ENCODE results near the gene ISL1.

Gene ISL1

GRCh38 chr5:51371052-51371451 is 12.2 kb upstream of the ISL1 start:
- no peak overlapping the region for H2BK5ac ChIP-seq (ENCODE audit: low read length)
- H2BK120ac ChIP-seq (ENCODE audit: low read depth, low read length) = no peak overlapping the region
- no peaks in the 10 kb centered on the region for H3K4me1 ChIP-seq (ENCODE audit: control insufficient read depth, low read depth, low read length)
- no peak overlapping the region for H4K8ac ChIP-seq (ENCODE audit: low read depth, low read length)
- no peak overlapping the region for H4K5ac ChIP-seq (ENCODE audit: low read length)
- H3K23ac ChIP-seq (ENCODE audit: low read length) = no peak overlapping the region
- H3K79me2 ChIP-seq (ENCODE audit: control insufficient read depth, insufficient read depth, low read length) = no peaks in the 10 kb centered on the region
- H3K36me3 ChIP-seq (ENCODE audit: control insufficient read depth, insufficient read depth, low read length) = no peaks in the 10 kb centered on the region
- DNase-seq = no peak
- H3K4ac ChIP-seq (ENCODE audit: low read depth, low read length) = no peak overlapping the region
- no peak overlapping the region for H3K56ac ChIP-seq (ENCODE audit: low read length)
- H2AK5ac ChIP-seq (ENCODE audit: low read length) = no peak overlapping the region
- no peaks in the 10 kb centered on the region for H3K79me1 ChIP-seq (ENCODE audit: low read length)
- H2BK15ac ChIP-seq (replicated peaks; ENCODE audit: low read depth) = no peak overlapping the region
- H3K9ac ChIP-seq (ENCODE audit: low read length) = no peak overlapping the region
- no peak overlapping the region for H3K27ac ChIP-seq (ENCODE audit: low read depth, low read length)
- no peaks in the 10 kb centered on the region for H3K27me3 ChIP-seq (ENCODE audit: insufficient read depth, low read length, poor library complexity)
- no peak overlapping the region for H3K4me3 ChIP-seq (ENCODE audit: low read length)
- WGBS (ENCODE audit: extremely low coverage, insufficient coverage, low lambda C conversion rate) = no CpG with 5 or more reads among the region's 2 CpGs
- no peak overlapping the region for H3K18ac ChIP-seq (ENCODE audit: low read length)
- no peak overlapping the region for H3K4me2 ChIP-seq (ENCODE audit: low read length)

GRCh38 chr5:51373880-51374523 is 9.2 kb upstream of the ISL1 start:
- no peak overlapping the region for H4K5ac ChIP-seq (ENCODE audit: low read length)
- H3K27ac ChIP-seq (ENCODE audit: low read depth, low read length) = no peak overlapping the region
- no peaks in the 10 kb centered on the region for H3K79me1 ChIP-seq (ENCODE audit: low read length)
- no peak overlapping the region for H3K4me3 ChIP-seq (ENCODE audit: low read length)
- WGBS (ENCODE audit: extremely low coverage, insufficient coverage, low lambda C conversion rate) = no CpG with 5 or more reads among the region's 3 CpGs
- H3K18ac ChIP-seq (ENCODE audit: low read length) = no peak overlapping the region
- no peak overlapping the region for H2BK120ac ChIP-seq (ENCODE audit: low read depth, low read length)
- H3K9ac ChIP-seq (ENCODE audit: low read length) = no peak overlapping the region
- no peak overlapping the region for H3K4ac ChIP-seq (ENCODE audit: low read depth, low read length)
- peaks cover 10% of the 10 kb centered on the region for H3K27me3 ChIP-seq (ENCODE audit: insufficient read depth, low read length, poor library complexity)
- H3K23ac ChIP-seq (ENCODE audit: low read length) = no peak overlapping the region
- no peak overlapping the region for H2BK15ac ChIP-seq (replicated peaks; ENCODE audit: low read depth)
- no peak overlapping the region for H3K56ac ChIP-seq (ENCODE audit: low read length)
- no peak overlapping the region for H2BK5ac ChIP-seq (ENCODE audit: low read length)
- no peak overlapping the region for H2AK5ac ChIP-seq (ENCODE audit: low read length)
- no peak overlapping the region for H4K8ac ChIP-seq (ENCODE audit: low read depth, low read length)
- no peak for DNase-seq
- H3K36me3 ChIP-seq (ENCODE audit: control insufficient read depth, insufficient read depth, low read length) = no peaks in the 10 kb centered on the region
- H3K4me1 ChIP-seq (ENCODE audit: control insufficient read depth, low read depth, low read length) = peaks cover 5% of the 10 kb centered on the region
- no peak overlapping the region for H3K4me2 ChIP-seq (ENCODE audit: low read length)
- H3K79me2 ChIP-seq (ENCODE audit: control insufficient read depth, insufficient read depth, low read length) = no peaks in the 10 kb centered on the region

- no peak overlapping the region for H3K27ac ChIP-seq (ENCODE audit: low read depth, low read length)
- no peak overlapping the region for H4K5ac ChIP-seq (ENCODE audit: low read length)
- H2AK5ac ChIP-seq (ENCODE audit: low read length) = no peak overlapping the region
- H3K79me1 ChIP-seq (ENCODE audit: low read length) = no peaks in the 10 kb centered on the region
- no peaks in the 10 kb centered on the region for H3K79me2 ChIP-seq (ENCODE audit: control insufficient read depth, insufficient read depth, low read length)
- H3K9ac ChIP-seq (ENCODE audit: low read length) = no peak overlapping the region
- no peak overlapping the region for H2BK15ac ChIP-seq (replicated peaks; ENCODE audit: low read depth)
- H3K4me1 ChIP-seq (ENCODE audit: control insufficient read depth, low read depth, low read length) = peaks cover 5% of the 10 kb centered on the region
- no CpG with 5 or more reads among the region's 7 CpGs for WGBS (ENCODE audit: extremely low coverage, insufficient coverage, low lambda C conversion rate)
- H3K18ac ChIP-seq (ENCODE audit: low read length) = no peak overlapping the region
- H3K4me3 ChIP-seq (ENCODE audit: low read length) = no peak overlapping the region
- H2BK120ac ChIP-seq (ENCODE audit: low read depth, low read length) = no peak overlapping the region
- no peak overlapping the region for H2BK5ac ChIP-seq (ENCODE audit: low read length)
- H3K56ac ChIP-seq (ENCODE audit: low read length) = no peak overlapping the region
- no peak overlapping the region for H3K4ac ChIP-seq (ENCODE audit: low read depth, low read length)
- H3K27me3 ChIP-seq (ENCODE audit: insufficient read depth, low read length, poor library complexity) = peaks cover 10% of the 10 kb centered on the region
- no peak overlapping the region for H3K4me2 ChIP-seq (ENCODE audit: low read length)
- DNase-seq = no peak
- H4K8ac ChIP-seq (ENCODE audit: low read depth, low read length) = no peak overlapping the region
- H3K36me3 ChIP-seq (ENCODE audit: control insufficient read depth, insufficient read depth, low read length) = no peaks in the 10 kb centered on the region
- no peak overlapping the region for H3K23ac ChIP-seq (ENCODE audit: low read length)
Measured at GRCh38 chr5:51375084-51375483, 8.2 kb upstream of the ISL1 start.

- WGBS (ENCODE audit: extremely low coverage, insufficient coverage, low lambda C conversion rate) = no CpG with 5 or more reads among the region's 3 CpGs
- Histone ChIP-seq H3K4me2 (ENCODE audit: low read length) (no peak overlapping the region), H3K4ac (ENCODE audit: low read depth, low read length) (no peak overlapping the region), H3K79me2 (ENCODE audit: control insufficient read depth, insufficient read depth, low read length) (no peaks in the 10 kb centered on the region), H4K8ac (ENCODE audit: low read depth, low read length) (no peak overlapping the region), H3K18ac (ENCODE audit: low read length) (no peak overlapping the region), H3K27me3 (ENCODE audit: insufficient read depth, low read length, poor library complexity) (peaks cover 12% of the 10 kb centered on the region), H3K27ac (ENCODE audit: low read depth, low read length) (no peak overlapping the region), H3K56ac (ENCODE audit: low read length) (no peak overlapping the region), H4K5ac (ENCODE audit: low read length) (no peak overlapping the region), H3K36me3 (ENCODE audit: control insufficient read depth, insufficient read depth, low read length) (no peaks in the 10 kb centered on the region), H3K23ac (ENCODE audit: low read length) (no peak overlapping the region), H2AK5ac (ENCODE audit: low read length) (no peak overlapping the region), H2BK5ac (ENCODE audit: low read length) (no peak overlapping the region), H3K79me1 (ENCODE audit: low read length) (no peaks in the 10 kb centered on the region), H3K4me1 (ENCODE audit: control insufficient read depth, low read depth, low read length) (peaks cover 7% of the 10 kb centered on the region), H3K4me3 (ENCODE audit: low read length) (no peak overlapping the region), H2BK120ac (ENCODE audit: low read depth, low read length) (no peak overlapping the region), H3K9ac (ENCODE audit: low read length) (no peak overlapping the region), H2BK15ac (replicated peaks; ENCODE audit: low read depth) (no peak overlapping the region)
- no peak for DNase-seq
Measured at GRCh38 chr5:51376509-51376908, 6.7 kb upstream of the ISL1 start.

- peak overlapping the region; percentile 37 for H3K9ac ChIP-seq (ENCODE audit: low read length)
- no peak overlapping the region for H2BK120ac ChIP-seq (ENCODE audit: low read depth, low read length)
- peak overlapping the region; percentile 1 for H3K4me3 ChIP-seq (ENCODE audit: low read length)
- no peaks in the 10 kb centered on the region for H3K36me3 ChIP-seq (ENCODE audit: control insufficient read depth, insufficient read depth, low read length)
- H3K4me2 ChIP-seq (ENCODE audit: low read length) = peak overlapping the region; percentile 93
- H3K18ac ChIP-seq (ENCODE audit: low read length) = no peak overlapping the region
- peak overlapping the region; percentile 65 for H3K56ac ChIP-seq (ENCODE audit: low read length)
- no peak overlapping the region for H3K27ac ChIP-seq (ENCODE audit: low read depth, low read length)
- H3K27me3 ChIP-seq (ENCODE audit: insufficient read depth, low read length, poor library complexity) = peaks cover 16% of the 10 kb centered on the region
- H4K5ac ChIP-seq (ENCODE audit: low read length) = no peak overlapping the region
- peak; percentile 56 for DNase-seq
- no peaks in the 10 kb centered on the region for H3K79me1 ChIP-seq (ENCODE audit: low read length)
- no peak overlapping the region for H3K23ac ChIP-seq (ENCODE audit: low read length)
- peaks cover 7% of the 10 kb centered on the region for H3K4me1 ChIP-seq (ENCODE audit: control insufficient read depth, low read depth, low read length)
- no CpG with 5 or more reads among the region's 40 CpGs for WGBS (ENCODE audit: extremely low coverage, insufficient coverage, low lambda C conversion rate)
- H2BK15ac ChIP-seq (replicated peaks; ENCODE audit: low read depth) = no peak overlapping the region
- no peak overlapping the region for H2AK5ac ChIP-seq (ENCODE audit: low read length)
- no peak overlapping the region for H4K8ac ChIP-seq (ENCODE audit: low read depth, low read length)
- no peak overlapping the region for H2BK5ac ChIP-seq (ENCODE audit: low read length)
- H3K79me2 ChIP-seq (ENCODE audit: control insufficient read depth, insufficient read depth, low read length) = no peaks in the 10 kb centered on the region
- no peak overlapping the region for H3K4ac ChIP-seq (ENCODE audit: low read depth, low read length)
Measured at GRCh38 chr5:51377151-51378060, 5.8 kb upstream of the ISL1 start.
